ENCODE measurements around the gene KCNAB1. TPM values are rescaled to one million over a fixed set of nuclear protein-coding genes. Genes with fewer than 3 reads are reported as not detected.

KCNAB1 gene
- total and polyA plus RNA-seq, 8 donors, result 0.76 to 4.9 (median 3.2) TPM

- Histone ChIP-seq H3K27ac (no peak overlapping the region), H3K27me3 (no peaks in the 10 kb centered on the region), H3K4me3 (no peak overlapping the region), H3K9me3 (no peaks in the 10 kb centered on the region), H3K4me1 (no peaks in the 10 kb centered on the region), H3K36me3 (no peaks in the 10 kb centered on the region)
- FAIRE-seq (no peak), ATAC-seq (no peak), DNase-seq (no peak)
- TF ChIP-seq CTCF (IDR thresholded peaks at IDR 0.05), result no peak
- intact Hi-C loops (cut with DNase I), result no loop called here
Observed at GRCh38 chr3:156424758-156425157, 304.4 kb downstream of the KCNAB1 start.

- no peak for ATAC-seq
- H3K4me1 ChIP-seq, result no peaks in the 10 kb centered on the region
- H3K27ac ChIP-seq, result no peak overlapping the region
- no peaks in the 10 kb centered on the region for H3K27me3 ChIP-seq
- FAIRE-seq, result no peak
- no peaks in the 10 kb centered on the region for H3K36me3 ChIP-seq
- intact Hi-C loops (cut with DNase I), result no loop called here
- WGBS, 2 donors, result 75 to 79% methylated on average over 6 of the region's 6 CpGs
- H3K9me3 ChIP-seq, result no peaks in the 10 kb centered on the region
- TF ChIP-seq CTCF (IDR thresholded peaks at IDR 0.05), result no peak
- DNase-seq, result no peak
- no peak overlapping the region for H3K4me3 ChIP-seq
Observed at GRCh38 chr3:156425651-156426050, 305.3 kb downstream of the KCNAB1 start.

- FAIRE-seq (no peak), ATAC-seq (no peak), DNase-seq (no peak)
- no peak for TF ChIP-seq CTCF (IDR thresholded peaks at IDR 0.05)
- Histone ChIP-seq H3K36me3 (no peaks in the 10 kb centered on the region), H3K27ac (no peak overlapping the region), H3K4me3 (no peak overlapping the region), H3K27me3 (no peaks in the 10 kb centered on the region), H3K4me1 (no peaks in the 10 kb centered on the region), H3K9me3 (no peaks in the 10 kb centered on the region)
- intact Hi-C loops (cut with DNase I), result no loop called here
- WGBS, 2 donors, result 58 to 59% methylated on average over 4 of the region's 4 CpGs
Observed at GRCh38 chr3:156429125-156429524, 308.7 kb downstream of the KCNAB1 start.

GRCh38 chr3:156431334-156432124, 311.2 kb downstream of the KCNAB1 start:
- H3K4me3 ChIP-seq, result no peak overlapping the region
- no peaks in the 10 kb centered on the region for H3K36me3 ChIP-seq
- WGBS, 2 donors, result 68 to 72% methylated on average over 4 of the region's 4 CpGs
- ATAC-seq (no peak), DNase-seq (no peak), FAIRE-seq (no peak)
- no peaks in the 10 kb centered on the region for H3K9me3 ChIP-seq
- intact Hi-C loops (cut with DNase I), result no loop called here
- no peak overlapping the region for H3K27ac ChIP-seq
- no peaks in the 10 kb centered on the region for H3K4me1 ChIP-seq
- no peak for TF ChIP-seq CTCF (IDR thresholded peaks at IDR 0.05)
- H3K27me3 ChIP-seq, result no peaks in the 10 kb centered on the region

GRCh38 chr3:156432563-156432962, 312.2 kb downstream of the KCNAB1 start:
- no peaks in the 10 kb centered on the region for H3K36me3 ChIP-seq
- H3K27me3 ChIP-seq, result no peaks in the 10 kb centered on the region
- H3K27ac ChIP-seq, result no peak overlapping the region
- WGBS, 2 donors, result 49 to 50% methylated on average over 2 of the region's 2 CpGs
- no peak overlapping the region for H3K4me3 ChIP-seq
- no peak for TF ChIP-seq CTCF (IDR thresholded peaks at IDR 0.05)
- ATAC-seq (no peak), DNase-seq (no peak), FAIRE-seq (no peak)
- no peaks in the 10 kb centered on the region for H3K4me1 ChIP-seq
- H3K9me3 ChIP-seq, result no peaks in the 10 kb centered on the region
- intact Hi-C loops (cut with DNase I), result no loop called here

Measured in pancreas (tissue), 10 donors.